NCI-H1092 treated with DMSO at 0.1 percent for 48 hours (cell line): ENCODE measurements around the gene OR6P1.

ENCODE experiments used
- DNase-seq: peaks from one replicate; lab custom pipeline; 2025; lab: John Stamatoyannopoulos, UW

OR6P1 gene

DNA sequence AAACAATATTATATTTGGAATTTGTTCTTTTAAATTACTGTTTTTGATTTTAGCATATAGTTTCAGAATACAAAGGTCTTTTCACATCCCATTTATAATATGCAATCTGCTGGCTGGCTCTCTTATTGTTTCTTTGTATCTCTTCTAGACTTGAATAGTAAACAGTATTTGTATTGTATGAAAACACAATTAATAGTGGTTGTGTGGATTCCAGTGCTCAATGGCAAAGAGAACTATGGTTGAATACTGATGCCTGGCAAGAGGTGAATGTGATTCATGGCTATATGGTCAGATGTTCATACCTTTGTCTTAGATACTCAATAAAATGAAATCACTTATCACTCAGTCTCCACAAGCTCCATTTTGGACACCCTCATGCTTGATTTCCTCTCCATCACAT, 53.4 kb downstream of the OR6P1 start:
- DNase-seq, result no peak
